HG03103 (cell line): ENCODE data around the gene RPP25.

Source experiments
- ATAC-seq: cut with Tn5 transposase; IDR thresholded peaks from one replicate; pipeline ENCODE4 v1.9.1; 2021; ENCODE audit warnings: low read depth; ENCODE audit not compliant: unreplicated experiment

RPP25 gene, protein sequence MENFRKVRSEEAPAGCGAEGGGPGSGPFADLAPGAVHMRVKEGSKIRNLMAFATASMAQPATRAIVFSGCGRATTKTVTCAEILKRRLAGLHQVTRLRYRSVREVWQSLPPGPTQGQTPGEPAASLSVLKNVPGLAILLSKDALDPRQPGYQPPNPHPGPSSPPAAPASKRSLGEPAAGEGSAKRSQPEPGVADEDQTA

DNA sequence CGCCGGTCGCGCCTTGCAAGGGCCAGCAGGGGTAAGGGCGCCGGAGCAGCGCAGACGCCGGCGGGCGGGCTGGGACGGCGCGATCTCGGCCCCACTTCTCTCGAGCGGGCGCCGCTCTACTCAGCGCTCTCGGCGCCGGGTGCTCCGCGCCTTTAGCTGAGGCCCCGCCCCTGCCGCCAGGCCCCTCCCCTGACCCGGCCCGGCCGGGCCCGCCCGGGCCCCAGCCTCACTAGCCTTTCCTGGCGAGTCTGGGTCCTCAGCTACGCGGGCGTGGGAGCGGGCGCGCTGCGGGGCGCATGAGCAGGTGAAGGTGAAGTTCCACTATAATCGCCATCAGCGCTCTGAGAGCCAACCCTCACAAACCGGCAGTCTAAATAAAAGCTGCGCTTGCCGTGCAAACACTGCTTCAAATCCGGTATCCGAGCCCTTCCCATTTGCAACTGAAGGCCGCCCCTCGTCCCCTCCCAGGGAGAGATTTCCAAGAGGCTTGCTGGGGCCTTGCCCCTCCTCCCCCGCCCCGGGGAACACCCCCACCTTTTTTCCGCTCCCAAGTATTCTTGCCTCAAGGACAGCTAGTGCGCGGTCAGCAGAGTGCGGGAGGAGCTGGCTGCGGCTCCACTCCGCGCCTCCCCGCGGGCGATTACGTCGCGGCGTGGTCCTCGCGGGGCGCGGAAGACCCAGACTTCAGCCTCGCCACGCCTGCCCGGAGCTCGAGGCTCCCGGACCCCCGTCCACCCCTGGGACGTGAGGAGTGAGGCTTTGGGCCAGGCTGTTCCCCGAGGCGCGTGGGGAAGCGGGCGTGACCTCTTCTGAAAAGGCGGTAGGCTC lies at the start of gene RPP25:
RPP25 (minus strand) TSS at position 125 of the 828 bp plus-strand sequence. CDS start 189 bp downstream, outside the sequence.
- ATAC-seq = peak; percentile 63

DNA sequence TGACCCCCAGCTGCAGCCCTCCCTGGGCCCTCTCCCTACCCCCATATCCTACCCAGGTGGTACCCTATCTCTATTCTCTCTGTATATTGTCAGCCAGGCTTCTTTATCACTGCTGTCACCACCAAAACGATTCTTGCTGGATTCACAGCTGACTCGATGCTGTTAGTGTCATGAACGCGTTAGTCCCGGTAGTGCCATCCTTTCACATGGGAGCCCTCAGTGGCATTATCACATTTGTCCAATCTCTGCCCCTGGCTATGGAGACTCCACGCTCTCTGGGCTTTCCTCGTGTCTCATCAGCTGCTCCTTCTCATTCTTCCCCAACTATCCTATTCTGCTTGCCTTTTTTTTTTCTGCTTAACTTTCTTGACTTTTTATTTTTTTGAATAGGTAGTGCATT lies 45.8 kb upstream of the RPP25 start:
- ATAC-seq = no peak

DNA sequence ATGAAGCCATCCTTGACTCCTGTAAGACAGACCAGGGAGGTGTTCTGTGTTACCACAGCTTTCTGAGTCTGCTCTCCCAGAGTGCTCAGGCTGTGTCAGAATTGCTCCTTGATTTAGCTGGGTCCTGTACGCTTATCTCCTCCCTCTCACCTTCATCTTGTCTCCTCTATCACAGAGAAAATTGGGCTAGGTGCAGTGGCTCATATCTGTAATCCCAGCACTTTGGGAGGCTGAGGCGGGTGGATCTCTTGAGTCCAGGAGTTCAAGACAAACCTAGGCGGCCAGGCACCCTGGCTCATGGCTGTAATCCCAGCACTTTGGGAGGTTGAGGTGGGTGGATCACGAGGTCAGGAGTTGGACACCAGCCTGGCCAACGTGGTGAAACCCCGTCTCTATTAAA lies 44.7 kb upstream of the RPP25 start:
- no peak for ATAC-seq

DNA sequence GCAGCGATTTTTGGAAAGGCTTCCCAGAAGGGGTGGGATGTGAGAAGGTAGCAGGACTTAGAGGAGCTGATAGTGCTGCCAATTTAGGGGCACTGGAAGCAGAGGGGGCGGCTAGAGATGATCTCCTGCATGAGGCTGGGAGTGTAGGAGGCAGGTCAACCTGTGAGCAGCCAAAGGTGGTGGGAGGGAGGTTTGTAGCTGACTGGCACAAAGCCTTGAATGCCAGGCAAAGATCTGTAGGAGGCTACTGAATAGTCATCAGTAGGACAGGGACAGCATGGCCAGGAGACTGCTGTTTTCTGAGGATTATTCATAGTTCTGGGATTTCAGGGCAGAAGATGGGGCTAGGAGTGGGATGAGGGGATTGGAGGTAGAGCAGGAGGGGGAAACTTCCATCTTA lies 41.0 kb upstream of the RPP25 start:
- ATAC-seq = no peak

DNA sequence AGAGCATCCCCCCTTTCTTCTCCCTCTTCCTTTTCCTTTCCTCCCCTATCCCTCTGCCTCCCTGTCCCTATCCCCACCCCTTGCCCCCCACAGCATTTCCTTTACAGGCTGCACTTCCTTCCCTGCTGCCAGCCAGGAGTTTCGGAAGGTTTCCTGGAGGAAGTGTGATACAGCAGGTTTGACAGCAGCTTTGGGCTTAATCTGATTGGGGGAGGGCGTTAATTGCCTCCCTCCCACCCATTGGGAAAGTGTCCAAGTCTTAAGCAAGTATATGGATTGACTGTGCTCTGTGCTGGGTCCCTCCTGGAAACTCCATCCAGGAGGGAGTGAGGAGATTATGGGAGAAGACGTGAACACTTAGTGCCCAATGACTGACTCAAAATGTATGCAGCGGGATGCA lies 40.6 kb upstream of the RPP25 start:
- no peak for ATAC-seq

DNA sequence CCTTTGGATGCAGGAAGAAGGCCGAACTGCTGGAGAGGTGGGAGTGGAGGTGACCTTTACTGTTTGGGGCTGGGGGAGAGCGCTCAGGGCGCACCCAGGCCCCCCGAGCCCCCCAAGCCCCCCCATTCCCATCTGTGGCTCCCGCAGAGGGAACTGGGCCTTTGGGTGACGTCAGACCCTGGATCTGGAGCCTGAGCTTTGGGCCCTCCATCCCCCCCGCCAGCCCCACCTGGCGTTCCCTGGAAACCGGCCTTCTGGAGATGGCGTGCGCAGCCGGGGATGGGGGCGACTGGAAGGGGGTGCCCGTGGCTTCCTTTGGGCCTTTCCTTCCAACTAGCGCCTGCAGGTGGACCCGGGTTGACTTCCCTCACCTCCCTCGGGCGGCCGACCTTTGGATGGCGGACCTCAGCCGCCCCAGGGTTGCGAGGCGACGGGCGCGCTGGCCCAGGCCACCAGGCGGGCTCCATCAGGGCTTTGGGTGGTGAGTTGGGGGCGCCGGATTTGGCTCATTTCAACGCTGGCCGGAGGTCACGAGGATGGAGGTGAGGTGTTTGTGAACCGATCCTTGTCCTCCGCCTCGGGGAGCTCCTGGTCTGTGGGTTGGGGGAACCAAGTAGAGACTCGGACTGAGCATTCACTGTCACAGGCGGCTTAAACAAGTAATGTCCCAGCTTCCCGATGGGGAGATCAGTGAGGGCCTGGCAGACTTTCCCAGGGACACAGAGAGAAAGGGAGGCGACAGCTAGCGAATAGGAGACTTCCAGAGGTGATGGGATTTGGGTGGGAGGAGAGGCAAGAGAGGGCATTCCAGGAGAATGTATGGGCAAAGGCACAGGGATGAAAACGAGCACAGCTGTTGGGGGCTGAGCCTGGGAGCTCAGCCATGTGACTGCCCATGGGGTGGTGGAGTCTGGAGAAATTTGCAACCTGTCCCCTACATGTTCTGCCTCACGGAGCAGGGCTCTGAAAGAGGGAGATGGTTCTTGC lies 39.5 kb upstream of the RPP25 start:
- ATAC-seq = no peak

DNA sequence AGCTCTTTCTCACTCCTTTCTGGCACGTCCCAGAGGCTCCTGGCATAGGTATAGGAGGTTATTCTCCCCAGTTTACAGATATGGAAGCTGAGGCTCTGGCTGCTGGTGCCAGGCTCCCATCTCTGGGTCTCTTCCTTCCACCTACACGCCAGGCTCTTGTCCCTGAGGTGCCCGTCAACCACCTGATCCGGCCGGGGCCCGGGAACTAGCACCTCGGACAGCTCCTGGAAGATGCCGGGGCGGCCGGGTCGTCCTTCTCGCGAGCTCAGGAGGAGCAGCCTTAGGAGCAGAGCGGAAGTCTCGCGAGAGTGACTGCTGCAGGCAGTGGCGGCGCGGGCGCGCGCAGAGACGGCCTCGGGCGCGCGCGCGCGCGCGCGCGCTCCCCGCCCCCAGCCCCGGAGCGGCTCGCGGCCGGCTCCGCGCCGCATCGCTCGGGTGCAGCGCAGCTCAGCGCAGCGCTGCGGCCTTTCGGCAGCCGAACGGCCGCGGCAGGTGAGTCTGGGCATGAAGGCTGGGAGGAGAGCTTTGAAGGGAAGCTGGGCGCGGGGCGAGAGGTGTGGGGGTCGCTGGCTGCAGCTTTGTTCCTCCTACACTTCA lies 38.7 kb upstream of the RPP25 start, which contains the start of gene SCAMP5:
SCAMP5 (plus strand) TSS at position 382 of the 597 bp plus-strand sequence. CDS start 16,277 bp downstream, outside the sequence.
- ATAC-seq = peak; percentile 80

DNA sequence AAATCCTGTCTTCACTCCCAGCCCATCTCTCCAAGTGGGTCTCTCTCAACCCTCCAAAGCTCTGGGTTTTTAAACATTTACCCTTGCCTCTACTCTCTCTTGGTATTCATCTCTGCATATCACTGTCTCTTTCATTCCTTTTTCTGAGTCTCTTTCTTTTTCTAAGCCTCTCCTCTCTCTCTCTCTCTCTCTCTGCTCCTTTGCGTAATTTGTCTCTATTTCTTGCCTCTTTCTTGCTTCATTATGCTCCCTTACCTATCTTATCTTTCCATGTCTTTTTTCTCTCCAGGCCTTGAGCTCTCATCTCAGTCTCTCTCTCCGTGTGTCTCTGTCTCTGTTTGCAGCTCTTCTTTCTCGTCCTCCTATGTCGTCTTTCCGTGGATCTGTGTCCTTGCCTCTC lies 38.1 kb upstream of the RPP25 start:
- ATAC-seq = no peak

DNA sequence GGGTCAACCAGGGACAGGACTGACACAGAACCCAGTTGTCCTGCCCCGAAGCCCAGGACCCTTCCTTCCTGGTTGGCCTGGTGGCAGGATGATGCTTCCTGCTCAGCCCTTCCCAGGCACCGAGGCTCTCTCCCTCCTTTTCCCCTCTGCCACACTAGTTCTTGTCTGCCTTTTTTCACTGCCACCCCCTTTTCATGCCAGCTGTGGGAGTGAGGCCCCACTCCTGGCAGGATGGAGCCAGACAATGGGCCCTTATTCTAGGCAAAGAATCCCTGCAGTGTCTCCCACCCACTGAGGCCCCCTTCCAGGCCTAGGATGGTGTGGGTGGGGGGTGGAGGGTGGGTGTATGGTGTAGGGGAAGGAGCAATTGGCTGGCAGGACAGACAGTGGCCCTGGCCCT lies 37.7 kb upstream of the RPP25 start:
- ATAC-seq = no peak

DNA sequence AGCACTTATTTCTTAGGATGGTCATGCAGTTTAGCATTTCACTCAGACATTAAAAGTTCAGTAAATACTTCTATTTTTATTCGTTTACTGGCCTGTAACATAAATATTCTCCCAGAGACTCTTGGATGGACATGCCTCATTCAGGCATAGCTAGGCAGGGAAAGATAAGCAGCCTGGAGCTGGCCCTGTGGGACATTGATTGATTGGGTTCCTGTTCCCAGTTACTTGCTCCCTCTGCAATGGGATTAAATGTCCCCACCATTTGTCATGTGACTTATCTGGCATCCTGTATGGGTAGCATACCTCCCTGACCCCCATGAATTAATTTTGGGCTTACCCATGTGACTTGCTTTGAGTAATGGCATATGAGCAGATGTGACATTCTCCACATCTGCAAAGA lies 36.0 kb upstream of the RPP25 start:
- ATAC-seq = no peak

DNA sequence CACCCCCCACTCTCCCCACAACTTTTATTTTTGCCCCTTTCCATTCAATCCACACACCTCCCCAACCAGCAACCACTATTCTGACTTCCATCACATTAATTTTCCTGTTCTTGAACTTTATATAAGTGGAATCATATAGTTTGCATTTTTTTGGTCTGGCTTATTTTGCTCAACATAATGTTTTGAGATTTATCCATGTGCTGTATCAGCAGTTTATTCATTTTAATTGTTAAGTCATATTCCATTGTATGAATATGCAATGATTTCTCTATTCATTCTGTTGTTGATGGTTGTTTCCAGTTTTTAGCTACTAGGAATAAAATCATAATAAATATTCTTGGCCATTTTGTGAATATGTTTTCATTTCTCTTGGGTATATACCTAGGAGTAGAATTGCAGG lies 33.0 kb upstream of the RPP25 start:
- no peak for ATAC-seq

DNA sequence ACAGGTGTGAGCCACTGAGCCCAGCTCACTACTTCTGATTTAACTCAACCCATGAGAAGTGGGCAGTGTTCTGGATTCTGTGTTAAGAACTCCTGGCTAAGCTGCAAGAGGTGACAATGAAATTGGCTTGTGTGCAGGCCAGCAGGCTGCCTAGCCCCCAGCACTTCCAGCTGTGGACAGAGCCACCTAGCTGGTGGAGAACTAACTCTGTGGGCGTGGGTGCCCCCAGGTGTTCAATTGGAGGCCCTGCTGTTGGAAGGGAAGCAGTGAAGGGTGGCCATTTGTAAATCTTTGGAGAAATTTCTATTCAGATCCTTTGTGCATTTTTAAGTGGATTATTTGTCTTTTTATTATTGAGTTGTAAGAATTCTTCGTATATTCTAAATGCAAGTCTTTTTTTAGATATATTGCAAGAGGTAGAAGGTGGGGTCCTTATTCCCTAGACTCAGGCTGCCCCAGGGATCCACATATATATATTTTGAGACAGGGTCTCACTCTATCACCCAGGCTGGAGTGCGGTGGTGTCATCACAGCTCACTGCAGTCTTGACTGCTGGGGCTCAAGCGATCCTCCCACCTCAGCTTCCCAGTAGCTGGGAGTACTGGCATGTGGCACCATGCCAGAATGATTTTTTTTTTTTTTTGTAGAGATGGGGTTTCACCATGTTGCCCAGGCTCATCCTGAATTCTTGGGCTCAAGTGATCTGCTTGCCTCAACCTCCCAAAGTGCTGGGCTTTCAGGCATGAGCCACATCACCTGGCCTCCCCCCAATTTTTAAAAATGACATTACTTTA lies 31.6 kb upstream of the RPP25 start:
- no peak for ATAC-seq

DNA sequence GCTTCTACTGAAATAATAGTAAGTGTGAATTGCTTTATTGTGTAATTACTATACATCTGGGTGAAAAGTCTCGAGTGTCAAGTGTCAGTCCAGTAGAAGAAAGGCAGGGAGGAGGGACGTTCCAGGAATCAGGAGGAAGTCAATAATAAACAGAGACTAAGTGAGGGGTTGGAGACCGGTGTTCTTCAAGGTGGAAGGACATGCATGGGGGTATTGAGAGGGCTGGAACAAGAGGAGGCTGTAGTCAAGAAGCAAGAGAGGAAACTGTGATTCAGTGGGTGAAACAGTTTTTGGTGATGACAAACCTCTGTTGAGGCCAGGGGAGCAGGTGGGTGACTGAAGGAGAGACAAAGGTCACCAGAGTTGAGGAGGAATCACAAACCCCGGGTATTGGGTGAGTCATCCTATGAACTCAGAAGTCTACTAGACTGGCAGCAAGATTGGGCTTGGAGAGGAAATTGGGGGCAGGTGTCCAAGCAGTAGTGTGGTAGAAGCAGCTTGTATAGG lies 27.2 kb upstream of the RPP25 start:
- no peak for ATAC-seq

DNA sequence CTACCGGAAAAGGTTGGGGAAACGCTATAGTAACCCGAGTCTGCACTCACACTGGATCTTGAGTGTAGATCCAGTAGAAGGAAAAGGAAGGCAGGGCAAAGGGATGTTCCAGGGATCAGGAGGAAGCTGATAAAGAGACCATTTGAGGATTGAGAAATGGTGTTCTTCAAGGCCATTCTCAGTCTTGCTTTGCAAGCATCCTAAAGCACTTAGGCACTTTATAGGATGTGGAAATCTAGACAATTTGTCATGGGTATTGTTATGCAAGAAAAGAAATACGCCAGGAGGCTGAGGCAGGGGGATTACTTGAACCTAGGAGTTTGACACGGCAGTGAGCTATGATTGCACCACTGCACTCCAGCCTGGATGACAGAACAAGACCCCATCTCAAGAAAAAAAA lies 25.6 kb upstream of the RPP25 start:
- ATAC-seq = no peak

DNA sequence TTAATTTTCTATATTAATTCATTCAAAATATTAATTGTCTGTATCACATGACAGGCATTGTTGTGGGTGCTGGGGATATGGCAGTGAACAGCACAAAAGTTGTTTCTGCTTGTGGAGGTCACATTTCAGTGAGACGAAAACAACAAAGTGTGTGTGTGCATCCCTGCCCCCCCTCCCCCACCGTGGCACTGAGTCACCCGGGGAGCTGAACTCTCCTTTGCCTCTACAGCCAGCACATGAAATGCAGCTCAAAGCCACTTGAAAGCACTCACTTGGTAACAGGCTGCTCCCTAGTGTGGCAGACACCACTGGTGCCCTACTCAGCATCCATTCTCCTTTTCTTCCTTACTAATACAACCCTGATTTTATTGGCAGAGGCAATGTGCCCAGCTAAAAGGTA lies 21.9 kb upstream of the RPP25 start:
- ATAC-seq = no peak

DNA sequence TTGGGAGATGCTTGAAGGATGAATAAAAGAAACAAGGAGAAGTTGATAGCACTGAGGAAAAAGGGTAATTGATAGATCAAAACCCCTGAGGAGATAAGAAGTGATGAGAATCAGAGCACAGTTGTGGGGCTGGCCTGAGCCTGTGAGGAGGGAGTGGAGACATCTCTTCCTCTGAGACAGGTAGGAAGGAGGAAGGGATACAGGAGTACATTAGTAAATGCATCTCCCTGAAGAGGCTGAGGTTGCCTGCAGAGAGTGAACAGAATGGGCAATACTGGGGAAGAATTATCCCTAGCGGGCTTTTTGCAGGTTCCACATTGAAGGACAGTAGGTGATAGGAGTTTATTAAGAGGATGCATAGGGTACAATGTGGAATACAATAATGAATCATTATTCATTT lies 21.5 kb upstream of the RPP25 start:
- ATAC-seq = no peak

DNA sequence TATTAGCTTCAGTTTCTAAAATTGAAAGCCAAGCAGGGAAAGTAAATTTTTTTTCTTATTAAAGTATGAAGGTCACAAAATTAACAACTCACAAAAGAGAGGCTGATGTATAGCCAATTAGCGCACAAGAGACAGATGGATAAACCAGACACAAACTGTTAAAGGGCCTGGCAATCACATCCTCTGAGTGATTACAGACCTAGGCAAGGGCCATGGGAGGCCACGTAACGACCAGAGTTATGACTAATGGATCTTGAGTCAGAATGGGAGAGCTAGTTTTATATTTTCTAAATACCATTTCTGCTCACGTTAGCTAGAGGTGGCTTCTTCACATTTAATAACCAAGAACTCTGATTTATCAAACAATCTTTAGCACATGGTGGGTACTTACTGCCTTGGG lies 21.0 kb upstream of the RPP25 start:
- no peak for ATAC-seq

DNA sequence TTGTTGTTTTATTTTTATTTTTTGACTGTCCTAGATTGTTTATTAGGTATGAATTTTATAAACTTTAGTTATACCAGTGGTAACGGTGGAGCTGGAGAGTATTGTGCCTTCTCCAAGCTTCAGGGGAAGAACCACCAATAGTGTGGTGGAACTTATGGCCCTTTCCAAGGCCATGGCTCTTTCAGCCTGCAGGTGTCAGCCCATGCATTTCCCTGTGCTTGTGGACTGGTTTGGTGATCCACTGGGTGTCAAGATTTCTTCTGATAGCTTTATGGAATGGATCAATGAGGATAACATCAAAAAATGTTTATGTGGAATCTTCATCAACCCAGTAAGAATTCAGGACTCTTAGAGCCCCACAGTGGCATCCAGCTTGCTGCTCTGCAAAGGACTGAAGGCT lies 19.6 kb upstream of the RPP25 start:
- no peak for ATAC-seq

DNA sequence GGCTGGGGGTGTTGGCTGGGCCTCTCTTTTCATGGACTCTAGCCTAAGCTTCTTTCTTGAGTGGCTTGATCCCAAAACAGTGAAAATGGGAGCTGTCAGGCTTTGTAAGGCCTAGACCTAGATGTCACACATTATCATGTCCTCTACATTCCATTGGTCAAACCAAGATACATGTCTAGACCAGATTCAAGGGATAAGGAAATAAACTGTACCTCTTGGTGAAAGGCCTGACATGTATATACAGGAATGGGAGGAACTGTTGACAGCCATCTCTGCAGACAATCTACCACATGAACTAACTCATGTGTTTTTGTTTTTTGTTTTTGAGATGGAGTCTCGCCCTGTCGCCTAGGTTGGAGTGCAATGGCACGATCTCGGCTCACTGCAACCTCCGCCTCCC lies 11.1 kb upstream of the RPP25 start:
- no peak for ATAC-seq

DNA sequence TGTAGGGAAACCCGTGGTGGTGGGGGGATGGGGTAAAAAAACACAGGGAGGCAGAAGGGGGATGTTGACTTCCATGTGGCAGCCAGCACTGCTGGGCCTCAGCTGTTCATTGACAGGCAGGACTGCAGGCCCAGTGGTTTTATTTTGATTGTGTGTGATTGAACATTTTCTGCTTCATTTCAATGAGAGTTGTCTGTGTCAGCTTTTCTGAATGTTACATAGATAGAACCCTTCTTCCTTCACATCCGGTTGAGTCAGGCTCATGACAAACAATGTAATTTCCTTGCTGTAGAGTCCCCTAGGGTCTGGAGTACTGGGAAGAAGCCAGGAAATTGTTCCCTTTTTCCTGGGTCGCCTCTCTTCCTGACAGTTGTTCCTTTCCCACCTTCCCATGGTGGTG lies 8.2 kb upstream of the RPP25 start:
- ATAC-seq = no peak
